H9 (cell line): ENCODE results near the gene OR2V1. TPM values are rescaled to one million over a fixed set of nuclear protein-coding genes. Genes with fewer than 3 reads are reported as not detected.

Experiments
- DNase-seq: peaks from one replicate; pipeline ENCODE4 v3.0.0-alpha.2; 2017
- H2AFZ ChIP-seq: one replicate; pipeline ENCODE4 v1.6.1; 2013; ENCODE audit warnings: mild to moderate bottlenecking, low read length, control low read depth, moderate library complexity
- H2AK5ac ChIP-seq: 2 replicates; pipeline ENCODE4 v1.6.1; 2013; ENCODE audit warnings: low read length, control low read depth, mixed read lengths; ENCODE audit not compliant: insufficient read length
- H2BK120ac ChIP-seq: one replicate; pipeline ENCODE4 v1.6.1; 2013; ENCODE audit warnings: low read depth, mild to moderate bottlenecking, low read length, control low read depth, inconsistent platforms; ENCODE audit not compliant: poor library complexity, severe bottlenecking
- H2BK12ac ChIP-seq: 2 replicates; pipeline ENCODE4 v1.6.1; 2013; ENCODE audit warnings: low read length, control low read depth, mixed read lengths, low read depth; ENCODE audit not compliant: insufficient read length
- H2BK15ac ChIP-seq: 2 replicates; pipeline ENCODE4 v1.6.1; 2013; ENCODE audit warnings: low read depth, low read length, control low read depth
- H2BK20ac ChIP-seq: one replicate; pipeline ENCODE4 v1.6.1; 2013; ENCODE audit warnings: low read depth, mild to moderate bottlenecking, low read length, control low read depth, inconsistent platforms; ENCODE audit not compliant: poor library complexity, severe bottlenecking
- H2BK5ac ChIP-seq: 2 replicates; pipeline ENCODE4 v1.6.1; 2013; ENCODE audit warnings: low read length, control low read depth, mixed read lengths; ENCODE audit not compliant: insufficient read length
- H3K14ac ChIP-seq: 2 replicates; pipeline ENCODE4 v1.6.1; 2013; ENCODE audit warnings: low read length, control low read depth; ENCODE audit not compliant: insufficient read depth
- H3K18ac ChIP-seq: 2 replicates; pipeline ENCODE4 v1.6.1; 2013; ENCODE audit warnings: low read depth, mild to moderate bottlenecking, mixed read lengths, low read length, control low read depth; ENCODE audit not compliant: insufficient read length
- H3K23ac ChIP-seq: 2 replicates; pipeline ENCODE4 v1.6.1; 2013; ENCODE audit warnings: low read length, control low read depth, mixed read lengths, low read depth; ENCODE audit not compliant: insufficient read length
- H3K23me2 ChIP-seq: 2 replicates; pipeline ENCODE4 v1.6.1; 2013; ENCODE audit warnings: low read depth, mild to moderate bottlenecking, mixed read lengths, low read length, control low read depth; ENCODE audit not compliant: insufficient read length, poor library complexity, severe bottlenecking
- H3K27ac ChIP-seq: 2 replicates; pipeline ENCODE4 v1.5.1; 2013; ENCODE audit warnings: low read length, control low read depth, mixed read lengths, low read depth; ENCODE audit not compliant: insufficient read length
- H3K27me3 ChIP-seq: 2 replicates; pipeline ENCODE4 v1.6.1; 2013; ENCODE audit warnings: low read length, control low read depth, inconsistent platforms; ENCODE audit not compliant: insufficient read depth
- H3K4ac ChIP-seq: 2 replicates; pipeline ENCODE4 v1.6.1; 2013; ENCODE audit warnings: low read depth, mild to moderate bottlenecking, control low read depth, inconsistent platforms, low read length, moderate library complexity
- H3K4me1 ChIP-seq: 2 replicates; pipeline ENCODE4 v1.6.1; 2013; ENCODE audit warnings: low read length, control low read depth, inconsistent platforms; ENCODE audit not compliant: insufficient read depth
- H3K4me2 ChIP-seq: 2 replicates; pipeline ENCODE4 v1.6.1; 2013; ENCODE audit warnings: low read length, control low read depth, mixed read lengths; ENCODE audit not compliant: insufficient read length, insufficient read depth
- H3K56ac ChIP-seq: 2 replicates; pipeline ENCODE4 v1.6.1; 2013; ENCODE audit warnings: low read depth, mild to moderate bottlenecking, mixed read lengths, low read length, control low read depth; ENCODE audit not compliant: insufficient read length
- H3K79me1 ChIP-seq: 2 replicates; pipeline ENCODE4 v1.6.1; 2013; ENCODE audit warnings: low read depth, mild to moderate bottlenecking, moderate library complexity, low read length, control low read depth, inconsistent platforms; ENCODE audit not compliant: insufficient read depth, poor library complexity, severe bottlenecking
- H3K79me2 ChIP-seq: 2 replicates; pipeline ENCODE4 v1.6.1; 2013; ENCODE audit warnings: low read length, control low read depth, inconsistent platforms; ENCODE audit not compliant: insufficient read depth
- H3K9ac ChIP-seq: 2 replicates; pipeline ENCODE4 v1.6.1; 2013; ENCODE audit warnings: low read length, control low read depth, mixed read lengths; ENCODE audit not compliant: insufficient read length; ENCODE audit errors: extremely low read depth
- H3K9me3 ChIP-seq: one replicate; pipeline ENCODE4 v1.6.1; 2013; ENCODE audit warnings: low read depth, low read length, inconsistent platforms; ENCODE audit not compliant: control insufficient read depth
- H3T11ph ChIP-seq: one replicate; pipeline ENCODE4 v1.6.1; 2013; ENCODE audit warnings: mild to moderate bottlenecking, low read length, control low read depth, inconsistent platforms
- H4K20me1 ChIP-seq: one replicate; pipeline ENCODE4 v1.6.1; 2013; ENCODE audit not compliant: control insufficient read depth, insufficient read length, insufficient read depth
- H4K5ac ChIP-seq: 2 replicates; pipeline ENCODE4 v1.6.1; 2013; ENCODE audit warnings: low read depth, mild to moderate bottlenecking, mixed read lengths, low read length, control low read depth; ENCODE audit not compliant: insufficient read length
- H4K8ac ChIP-seq: replicated peaks from 2 replicates; pipeline ENCODE4 v1.6.1; 2013; ENCODE audit warnings: low read length, control low read depth, mixed read lengths, low read depth; ENCODE audit not compliant: insufficient read length
- H4K91ac ChIP-seq: 2 replicates; pipeline ENCODE4 v1.6.1; 2013; ENCODE audit warnings: low read depth, mild to moderate bottlenecking, moderate library complexity, mixed read lengths, low read length, control low read depth; ENCODE audit not compliant: insufficient read length
- H3K27ac Mint-ChIP-seq, 3 experiments: 2 replicates in 2 of 3; 3 replicates in 1 of 3; pipeline ENCODE4 v1.8.0; 2020 to 2021; ENCODE audit warnings: mixed read lengths in 3 of 3, mild to moderate bottlenecking in 1 of 3, moderate library complexity in 1 of 3
- H3K27me3 Mint-ChIP-seq: 2 replicates; pipeline ENCODE4 v1.8.0; 2021; ENCODE audit warnings: low read depth, mild to moderate bottlenecking, moderate library complexity, mixed read lengths
- H3K36me3 Mint-ChIP-seq, 3 experiments: 2 replicates in 2 of 3; 3 replicates in 1 of 3; pipeline ENCODE4 v1.8.0; 2020 to 2021; ENCODE audit warnings: low read depth in 3 of 3, mixed read lengths in 3 of 3; ENCODE audit not compliant: insufficient read depth in 1 of 3
- H3K4me1 Mint-ChIP-seq, 2 experiments: 2 replicates each; pipeline ENCODE4 v1.8.0; 2020; ENCODE audit warnings: mixed read lengths in 2 of 2
- H3K4me3 Mint-ChIP-seq, 2 experiments: 2 replicates in 1 of 2; 3 replicates in 1 of 2; pipeline ENCODE4 v1.8.0; 2020 to 2021; ENCODE audit warnings: mild to moderate bottlenecking in 2 of 2, mixed read lengths in 2 of 2, moderate library complexity in 1 of 2
- H3K9me3 Mint-ChIP-seq, 2 experiments: 2 replicates in 1 of 2; 3 replicates in 1 of 2; pipeline ENCODE4 v1.8.0; 2020; ENCODE audit warnings: mild to moderate bottlenecking in 2 of 2, mixed read lengths in 2 of 2, moderate library complexity in 1 of 2
- CTCF ChIP-seq: fragments of 200-600 bp; sonication (generic); conservative IDR thresholded peaks from 3 replicates; pipeline ENCODE4 v1.8.0; 2021; ENCODE audit warnings: antibody characterized with exemption, mild to moderate bottlenecking
- WGBS: extraction: QIAGEN DNeasy Blood & Tissue Kit; methylation state at CpG from one replicate; pipeline ENCODE4 v1.1.7; 2013; ENCODE audit warnings: missing lambda C conversion rate, low lambda C conversion rate, mixed read lengths; ENCODE audit not compliant: insufficient read length; ENCODE audit errors: extremely low coverage; 5-methylcytosine and 5-hydroxymethylcytosine counted together
- total RNA-seq: library from RNA; stranded (reverse); gene quantifications from 2 replicates; pipeline ENCODE4 v1.2.1, GENCODE V29; 2021

The OR2V1 gene
- total RNA-seq, 1 experiment from 2014 or later = not detected

GRCh38 chr5:181170996-181171395, 40.0 kb upstream of the OR2V1 start:
- H3K36me3 Mint-ChIP-seq = no peaks in the 10 kb centered on the region; a peak in 1 of 7 replicates
- Histone ChIP-seq H3K79me1 (no peaks in the 10 kb centered on the region), H3K9me3 (no peaks in the 10 kb centered on the region), H3K23ac (no peak overlapping the region), H2BK15ac (no peak overlapping the region), H3K4ac (no peak overlapping the region), H2BK5ac (no peak overlapping the region), H4K91ac (no peak overlapping the region), H3K4me2 (peak overlapping the region; percentile 89), H3K27ac (no peak overlapping the region), H3K23me2 (peaks cover 15% of the 10 kb centered on the region), H4K5ac (no peak overlapping the region), H2BK20ac (no peak overlapping the region), H3K9ac (no peak overlapping the region), H3T11ph (no peak overlapping the region), H2AFZ (no peak overlapping the region), H3K56ac (no peak overlapping the region), H3K4me1 (peaks cover 3% of the 10 kb centered on the region; the same call in 1 of the 2 replicates), H2BK120ac (no peak overlapping the region), H4K8ac (no peak overlapping the region), H3K14ac (no peak overlapping the region), H3K18ac (no peak overlapping the region), H3K79me2 (no peaks in the 10 kb centered on the region), H2AK5ac (no peak overlapping the region), H4K20me1 (no peaks in the 10 kb centered on the region), H3K27me3 (peaks cover 10% of the 10 kb centered on the region), H2BK12ac (no peak overlapping the region)
- H3K9me3 Mint-ChIP-seq = peaks cover 2 to 5% of the 10 kb centered on the region in 2 experiments; a peak in 2 of 5 replicates
- H3K4me3 Mint-ChIP-seq = peak overlapping the region; percentile 69 to 93
- no peak for TF ChIP-seq CTCF
- no CpG with 5 or more reads among the region's 6 CpGs for WGBS
- H3K27ac Mint-ChIP-seq = no peak overlapping the region
- peaks cover 29 to 35% of the 10 kb centered on the region in 2 experiments for H3K4me1 Mint-ChIP-seq
- no peak for DNase-seq
- peaks cover 66% of the 10 kb centered on the region for H3K27me3 Mint-ChIP-seq
